Upper lobe of left lung (tissue), 4 donors: Measurements from ENCODE around the gene ZNF581.

Experiments used
- EP300 ChIP-seq, 4 donors: sonication (generic); formaldehyde crosslinking; IDR thresholded peaks; one replicate each; pipeline ENCODE4 v1.5.1; 2017; ENCODE audit warnings: antibody characterized with exemption in 4 of 4, control low read depth in 2 of 4
- POLR2A ChIP-seq, 4 donors: fragments of 450-650 bp; IDR thresholded peaks; one replicate each; pipeline ENCODE4 v1.5.1; 2016 to 2017; ENCODE audit warnings: antibody characterized with exemption in 4 of 4, mild to moderate bottlenecking in 2 of 4
- POLR2AphosphoS5 ChIP-seq, 2 donors: sonication (generic); formaldehyde crosslinking; IDR thresholded peaks; one replicate each; pipeline ENCODE4 v1.5.1; 2017; ENCODE audit warnings: antibody characterized with exemption in 2 of 2
- TF ChIP-seq, protein P1 (sequence below), 6 experiments: fragments of 450-650 bp in 4 of 6; fragments of 200-600 bp in 2 of 6; sonication (generic) in 2 of 6; IDR thresholded peaks; one replicate each; pipeline ENCODE4 v1.5.1; 2016 to 2019; ENCODE audit warnings: antibody characterized with exemption in 6 of 6

DNA sequence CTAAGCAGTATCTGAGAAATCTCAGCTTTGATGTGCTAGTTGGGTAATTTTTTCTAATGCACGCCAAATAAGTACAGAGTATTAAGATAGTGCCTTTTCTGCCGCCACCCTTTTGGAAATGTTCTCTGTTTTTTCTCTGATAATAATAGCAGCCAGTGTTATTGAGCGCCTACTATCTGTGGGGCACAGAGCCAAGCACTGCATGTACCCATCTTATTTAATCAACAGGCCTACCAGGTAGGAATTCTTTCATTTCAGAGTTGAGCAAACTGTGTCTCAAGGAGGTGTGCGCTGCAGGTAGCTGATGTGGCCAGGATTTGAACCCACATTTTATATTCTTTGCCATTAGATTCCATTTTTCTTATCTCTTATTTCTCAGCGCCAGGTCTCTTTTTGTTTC is 32.9 kb downstream of the ZNF581 start:
- TF ChIP-seq, protein P1, sequence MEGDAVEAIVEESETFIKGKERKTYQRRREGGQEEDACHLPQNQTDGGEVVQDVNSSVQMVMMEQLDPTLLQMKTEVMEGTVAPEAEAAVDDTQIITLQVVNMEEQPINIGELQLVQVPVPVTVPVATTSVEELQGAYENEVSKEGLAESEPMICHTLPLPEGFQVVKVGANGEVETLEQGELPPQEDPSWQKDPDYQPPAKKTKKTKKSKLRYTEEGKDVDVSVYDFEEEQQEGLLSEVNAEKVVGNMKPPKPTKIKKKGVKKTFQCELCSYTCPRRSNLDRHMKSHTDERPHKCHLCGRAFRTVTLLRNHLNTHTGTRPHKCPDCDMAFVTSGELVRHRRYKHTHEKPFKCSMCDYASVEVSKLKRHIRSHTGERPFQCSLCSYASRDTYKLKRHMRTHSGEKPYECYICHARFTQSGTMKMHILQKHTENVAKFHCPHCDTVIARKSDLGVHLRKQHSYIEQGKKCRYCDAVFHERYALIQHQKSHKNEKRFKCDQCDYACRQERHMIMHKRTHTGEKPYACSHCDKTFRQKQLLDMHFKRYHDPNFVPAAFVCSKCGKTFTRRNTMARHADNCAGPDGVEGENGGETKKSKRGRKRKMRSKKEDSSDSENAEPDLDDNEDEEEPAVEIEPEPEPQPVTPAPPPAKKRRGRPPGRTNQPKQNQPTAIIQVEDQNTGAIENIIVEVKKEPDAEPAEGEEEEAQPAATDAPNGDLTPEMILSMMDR (IDR thresholded peaks at IDR 0.05), result no peak
- no peak for TF ChIP-seq EP300 (IDR thresholded peaks at IDR 0.05)
- no peak for TF ChIP-seq POLR2AphosphoS5 (IDR thresholded peaks at IDR 0.05)
- TF ChIP-seq POLR2A (IDR thresholded peaks at IDR 0.05), result no peak
